Tibial nerve (tissue), 4 donors: ENCODE measurements around the gene TMEM178B.

Source experiments
- CTCF ChIP-seq, 5 experiments: fragments of 200-600 bp in 3 of 5; fragments of 450-650 bp in 2 of 5; sonication (generic) in 3 of 5; IDR thresholded peaks; one replicate each; pipeline ENCODE4 v1.5.1; 2016 to 2019; ENCODE audit warnings: antibody characterized with exemption in 5 of 5, mild to moderate bottlenecking in 3 of 5, moderate library complexity in 2 of 5
- EP300 ChIP-seq, 2 donors: sonication (generic); formaldehyde crosslinking; IDR thresholded peaks; one replicate each; pipeline ENCODE4 v1.6.1; 2017; ENCODE audit warnings: antibody characterized with exemption in 2 of 2, mild to moderate bottlenecking in 1 of 2
- POLR2A ChIP-seq, 2 donors: fragments of 450-650 bp; IDR thresholded peaks; one replicate each; pipeline ENCODE4 v1.6.1; 2017; ENCODE audit warnings: antibody characterized with exemption in 2 of 2, mild to moderate bottlenecking in 2 of 2, moderate library complexity in 2 of 2

- TF ChIP-seq CTCF (IDR thresholded peaks at IDR 0.05) (no peak), POLR2A (IDR thresholded peaks at IDR 0.05) (no peak), EP300 (IDR thresholded peaks at IDR 0.05) (no peak)
These were observed 2.5 kb downstream of the TMEM178B start for GRCh38 chr7:141076377-141076776.
